OCI-LY7 (cell line): ENCODE measurements around the gene GABARAPL1.

Source experiments
- EZH2phosphoT487 ChIP-seq: fragments of 200-600 bp; sonication (generic); IDR thresholded peaks from 2 replicates; pipeline ENCODE4 v1.6.1; 2018; ENCODE audit warnings: low read depth, borderline replicate concordance, mild to moderate bottlenecking, mixed run types, antibody characterized with exemption, low read length, moderate library complexity, mixed read lengths
- TF ChIP-seq, protein P1 (sequence below): fragments of 200-600 bp; sonication (generic); conservative IDR thresholded peaks from 2 replicates; pipeline ENCODE4 v1.5.1; 2014; ENCODE audit warnings: mild to moderate bottlenecking, antibody characterized with exemption, low read length, moderate library complexity, mixed read lengths

DNA sequence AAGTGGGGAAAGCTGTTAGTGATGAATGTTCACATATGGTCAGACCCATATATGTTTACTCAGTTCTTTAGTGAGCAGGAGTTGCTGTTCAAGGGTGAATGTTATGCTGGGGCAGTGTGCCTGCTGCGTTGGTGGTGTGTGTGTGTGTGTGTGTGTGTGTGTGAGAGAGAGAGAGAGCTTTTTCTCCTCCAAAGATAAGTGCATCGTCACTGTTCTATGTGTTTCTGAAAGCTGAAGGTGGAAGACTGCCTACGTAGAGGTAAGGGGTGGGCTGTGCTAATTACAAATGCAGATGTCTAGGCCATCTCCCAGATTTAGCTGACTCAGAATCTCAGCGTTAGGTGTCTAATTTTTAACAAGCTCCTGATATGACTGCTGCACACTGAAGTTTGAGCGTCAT is 10.5 kb downstream of the GABARAPL1 start:
- TF ChIP-seq, protein P1, sequence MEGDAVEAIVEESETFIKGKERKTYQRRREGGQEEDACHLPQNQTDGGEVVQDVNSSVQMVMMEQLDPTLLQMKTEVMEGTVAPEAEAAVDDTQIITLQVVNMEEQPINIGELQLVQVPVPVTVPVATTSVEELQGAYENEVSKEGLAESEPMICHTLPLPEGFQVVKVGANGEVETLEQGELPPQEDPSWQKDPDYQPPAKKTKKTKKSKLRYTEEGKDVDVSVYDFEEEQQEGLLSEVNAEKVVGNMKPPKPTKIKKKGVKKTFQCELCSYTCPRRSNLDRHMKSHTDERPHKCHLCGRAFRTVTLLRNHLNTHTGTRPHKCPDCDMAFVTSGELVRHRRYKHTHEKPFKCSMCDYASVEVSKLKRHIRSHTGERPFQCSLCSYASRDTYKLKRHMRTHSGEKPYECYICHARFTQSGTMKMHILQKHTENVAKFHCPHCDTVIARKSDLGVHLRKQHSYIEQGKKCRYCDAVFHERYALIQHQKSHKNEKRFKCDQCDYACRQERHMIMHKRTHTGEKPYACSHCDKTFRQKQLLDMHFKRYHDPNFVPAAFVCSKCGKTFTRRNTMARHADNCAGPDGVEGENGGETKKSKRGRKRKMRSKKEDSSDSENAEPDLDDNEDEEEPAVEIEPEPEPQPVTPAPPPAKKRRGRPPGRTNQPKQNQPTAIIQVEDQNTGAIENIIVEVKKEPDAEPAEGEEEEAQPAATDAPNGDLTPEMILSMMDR = no peak
- no peak for TF ChIP-seq EZH2phosphoT487
